Ovary (tissue), 9 donors: ENCODE measurements around the gene POLE. TPM values are rescaled to one million over a fixed set of nuclear protein-coding genes. Genes with fewer than 3 reads are reported as not detected.

Experiments used
- DNase-seq, 5 donors: peaks; one replicate each; pipeline ENCODE4 v3.0.0-alpha.2; 2019 to 2020
- H3K27ac ChIP-seq, 2 donors: fragments of 200-600 bp; one replicate each; pipeline versions ENCODE4 v1.5.1 to v1.8.0; 2019 to 2022
- H3K27me3 ChIP-seq: fragments of 200-600 bp; one replicate; pipeline ENCODE4 v1.8.0; 2022
- H3K36me3 ChIP-seq: fragments of 200-600 bp; sonication (generic); one replicate; pipeline ENCODE4 v1.5.1; 2019
- H3K4me1 ChIP-seq: one replicate; pipeline ENCODE4 v1.8.1; 2013; ENCODE audit warnings: mild to moderate bottlenecking, moderate library complexity; ENCODE audit not compliant: insufficient read depth
- H3K4me3 ChIP-seq: fragments of 200-600 bp; sonication (generic); one replicate; pipeline ENCODE4 v1.5.1; 2017
- H3K9me3 ChIP-seq, 2 donors: fragments of 200-600 bp in 1 of 2; sonication (generic) in 1 of 2; one replicate each; pipeline versions ENCODE4 v1.5.1 to v1.8.1; 2013 to 2019; ENCODE audit warnings: mild to moderate bottlenecking in 1 of 2, moderate library complexity in 1 of 2
- EP300 ChIP-seq: sonication (generic); formaldehyde crosslinking; IDR thresholded peaks from one replicate; pipeline ENCODE4 v1.6.1; 2017; ENCODE audit warnings: antibody characterized with exemption
- POLR2A ChIP-seq: fragments of 450-650 bp; IDR thresholded peaks from one replicate; pipeline ENCODE4 v1.6.1; 2017; ENCODE audit warnings: antibody characterized with exemption, mild to moderate bottlenecking, moderate library complexity
- WGBS, 3 donors: extraction: QIAGEN DNeasy Blood & Tissue Kit in 1 of 3; methylation state at CpG; one replicate each; pipeline versions ENCODE4 v1.1.5 to v1.1.7; 2013 to 2017; 5-methylcytosine and 5-hydroxymethylcytosine counted together
- intact Hi-C, 4 donors: fragments of 100-400 bp; cut with DNase I; formaldehyde crosslinking; loops; one replicate each; pipeline versions ENCODE4 v1.11.0 to v1.15.1; 2022 to 2023
- polyA plus RNA-seq, 2 donors: library from polyadenylated mRNA; stranded (reverse); fragments of 200-250 nt in 1 of 2; fragments of 350-450 nt in 1 of 2; fragmentation: Illumina TruSeq in 1 of 2; extraction: RNeasy Lipid Tissue Mini Kit (QIAGEN cat#74804) in 1 of 2; gene quantifications; one replicate each; pipeline ENCODE4 v1.2.3, GENCODE V29; 2013 to 2014
- total RNA-seq, 7 donors: library from RNA; depleted of rRNA in 2 of 7; stranded (reverse); fragments of >200 nt in 2 of 7; fragmentation: NEBNext Ultra II Directional in 3 of 7; extraction: Animal tissue kit (Norgen Biotek cat#: 25700) in 3 of 7; gene quantifications; one replicate each; pipeline versions ENCODE4 v1.1.0 to v1.2.4, GENCODE V29; 2016 to 2023
- TF ChIP-seq, protein P1 (sequence below), 3 donors: fragments of 450-650 bp in 2 of 3; fragments of 200-600 bp in 1 of 3; IDR thresholded peaks; one replicate each; pipeline versions ENCODE4 v1.5.1 to v1.8.0; 2016 to 2022; ENCODE audit warnings: antibody characterized with exemption in 3 of 3, mild to moderate bottlenecking in 1 of 3
- donor health status: DM: no; HTN: no; CAD: no; lungs with moderate emphysema.
- donor health status: DM: no; HTN: no; CAD: no.
- donor health status: Bipolar disorder and iron deficiency.
- donor health status: DM: yes; HTN: yes; CAD: no.
- donor health status: DM: no; HTN: no; CAD: no.
- donor health status: DM: yes; HTN: yes; CAD: no.

Gene POLE
- total and polyA plus RNA-seq, 9 donors: 12.5 to 34.7 (median 24.0) TPM

- no peaks in the 10 kb centered on the region for H3K9me3 ChIP-seq
- intact Hi-C loops: loop anchor here in 1 of 4 donors (10.0 kb wide), 1 partner anchor 220 kb away; no protein-coding TSS in a partner anchor
- DNase-seq: no peak
- TF ChIP-seq EP300: no peak
- TF ChIP-seq, protein P1, sequence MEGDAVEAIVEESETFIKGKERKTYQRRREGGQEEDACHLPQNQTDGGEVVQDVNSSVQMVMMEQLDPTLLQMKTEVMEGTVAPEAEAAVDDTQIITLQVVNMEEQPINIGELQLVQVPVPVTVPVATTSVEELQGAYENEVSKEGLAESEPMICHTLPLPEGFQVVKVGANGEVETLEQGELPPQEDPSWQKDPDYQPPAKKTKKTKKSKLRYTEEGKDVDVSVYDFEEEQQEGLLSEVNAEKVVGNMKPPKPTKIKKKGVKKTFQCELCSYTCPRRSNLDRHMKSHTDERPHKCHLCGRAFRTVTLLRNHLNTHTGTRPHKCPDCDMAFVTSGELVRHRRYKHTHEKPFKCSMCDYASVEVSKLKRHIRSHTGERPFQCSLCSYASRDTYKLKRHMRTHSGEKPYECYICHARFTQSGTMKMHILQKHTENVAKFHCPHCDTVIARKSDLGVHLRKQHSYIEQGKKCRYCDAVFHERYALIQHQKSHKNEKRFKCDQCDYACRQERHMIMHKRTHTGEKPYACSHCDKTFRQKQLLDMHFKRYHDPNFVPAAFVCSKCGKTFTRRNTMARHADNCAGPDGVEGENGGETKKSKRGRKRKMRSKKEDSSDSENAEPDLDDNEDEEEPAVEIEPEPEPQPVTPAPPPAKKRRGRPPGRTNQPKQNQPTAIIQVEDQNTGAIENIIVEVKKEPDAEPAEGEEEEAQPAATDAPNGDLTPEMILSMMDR (IDR thresholded peaks at IDR 0.05): no peak
- TF ChIP-seq POLR2A: no peak
- H3K27ac ChIP-seq: no peak overlapping the region
- WGBS, 3 donors: 93 to 96% (median 95%) methylated on average over 21 of the region's 21 CpGs
- H3K4me1 ChIP-seq: no peaks in the 10 kb centered on the region
- no peak overlapping the region for H3K4me3 ChIP-seq
- no peaks in the 10 kb centered on the region for H3K36me3 ChIP-seq
- H3K27me3 ChIP-seq: no peaks in the 10 kb centered on the region
Observed at GRCh38 chr12:132634411-132634990, 52.6 kb downstream of the POLE start.

DNA sequence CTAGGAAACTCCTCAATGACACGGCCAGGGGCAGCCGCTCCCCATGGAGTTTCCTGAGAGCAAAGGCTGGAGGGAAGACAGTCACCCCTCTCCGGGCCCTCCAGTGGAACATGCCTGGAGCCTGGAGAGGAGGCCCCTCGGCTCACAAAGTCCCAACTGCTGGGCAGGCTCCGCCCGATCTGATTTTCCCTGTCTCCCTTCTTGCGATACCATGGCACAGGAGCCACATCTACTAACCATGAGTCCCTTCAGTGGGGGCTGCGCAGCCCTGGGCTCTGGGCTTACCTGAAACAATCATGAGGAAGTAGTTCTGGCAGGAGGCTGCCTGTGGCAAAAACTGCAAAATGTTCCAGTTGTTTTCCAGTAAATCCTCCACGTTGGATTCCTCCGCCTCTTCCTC, 53.2 kb downstream of the POLE start:
- WGBS, 3 donors: 87 to 90% (median 88%) methylated on average over 10 of the region's 10 CpGs
- H3K4me3 ChIP-seq: no peak overlapping the region
- H3K36me3 ChIP-seq: no peaks in the 10 kb centered on the region
- no peaks in the 10 kb centered on the region for H3K4me1 ChIP-seq
- DNase-seq: no peak
- intact Hi-C loops: loop anchor here in 1 of 4 donors (10.0 kb wide), 1 partner anchor 219 kb away; no protein-coding TSS in a partner anchor
- H3K9me3 ChIP-seq: no peaks in the 10 kb centered on the region
- no peaks in the 10 kb centered on the region for H3K27me3 ChIP-seq
- TF ChIP-seq, protein P1 (IDR thresholded peaks at IDR 0.05): no peak
- TF ChIP-seq POLR2A: no peak
- TF ChIP-seq EP300: no peak
- H3K27ac ChIP-seq: no peak overlapping the region

GRCh38 chr12:132633398-132633797, 53.7 kb downstream of the POLE start:
- no peaks in the 10 kb centered on the region for H3K4me1 ChIP-seq
- WGBS, 3 donors: 92 to 94% (median 93%) methylated on average over 8 of the region's 8 CpGs
- DNase-seq: no peak
- no peak overlapping the region for H3K27ac ChIP-seq
- H3K36me3 ChIP-seq: no peaks in the 10 kb centered on the region
- TF ChIP-seq, protein P1 (IDR thresholded peaks at IDR 0.05): no peak
- TF ChIP-seq EP300: no peak
- H3K27me3 ChIP-seq: no peaks in the 10 kb centered on the region
- no peak overlapping the region for H3K4me3 ChIP-seq
- intact Hi-C loops: loop anchor here in 1 of 4 donors (10.0 kb wide), 1 partner anchor 219 kb away; no protein-coding TSS in a partner anchor
- H3K9me3 ChIP-seq: no peaks in the 10 kb centered on the region

- DNase-seq: no peak
- Histone ChIP-seq H3K9me3 (no peaks in the 10 kb centered on the region), H3K4me3 (no peak overlapping the region), H3K27me3 (no peaks in the 10 kb centered on the region), H3K4me1 (no peaks in the 10 kb centered on the region), H3K36me3 (no peaks in the 10 kb centered on the region), H3K27ac (no peak overlapping the region)
- intact Hi-C loops: loop anchor here in 1 of 4 donors (10.0 kb wide), 1 partner anchor 218 kb away; no protein-coding TSS in a partner anchor
- 80 to 94% (median 87%) methylated on average over 17 of the region's 17 CpGs for WGBS, 3 donors
- TF ChIP-seq, protein P1 (IDR thresholded peaks at IDR 0.05): no peak
Observed at GRCh38 chr12:132632521-132633228, 54.5 kb downstream of the POLE start.
